GM12801 (cell line): Measurements from ENCODE around the gene PFDN4.

ENCODE experiments used
- TF ChIP-seq, protein P1 (sequence below): IDR thresholded peaks from one replicate; pipeline ENCODE4 v1.5.1; 2011; ENCODE audit warnings: control low read depth; ENCODE audit not compliant: insufficient read length; ENCODE audit errors: extremely low read depth

The PFDN4 gene

DNA sequence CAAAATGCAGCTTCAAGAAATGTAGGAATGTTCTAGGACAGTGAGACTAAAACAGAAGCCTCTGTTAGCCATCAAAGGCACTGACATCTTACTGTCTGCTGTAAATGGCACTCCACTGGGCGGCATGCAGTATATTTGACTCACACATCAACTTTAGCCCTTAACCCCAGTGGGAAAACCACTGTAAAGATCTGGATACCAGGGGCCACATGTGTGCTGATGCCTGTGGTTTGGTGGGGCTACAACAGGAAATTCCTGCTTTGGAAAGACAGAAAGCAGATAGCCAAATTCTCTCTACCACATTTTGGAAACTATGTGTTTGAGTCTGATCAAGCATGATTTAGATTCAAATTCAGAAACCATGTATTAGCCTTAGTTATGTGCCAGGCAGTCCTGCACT is 4.3 kb downstream of the PFDN4 start:
- TF ChIP-seq, protein P1, sequence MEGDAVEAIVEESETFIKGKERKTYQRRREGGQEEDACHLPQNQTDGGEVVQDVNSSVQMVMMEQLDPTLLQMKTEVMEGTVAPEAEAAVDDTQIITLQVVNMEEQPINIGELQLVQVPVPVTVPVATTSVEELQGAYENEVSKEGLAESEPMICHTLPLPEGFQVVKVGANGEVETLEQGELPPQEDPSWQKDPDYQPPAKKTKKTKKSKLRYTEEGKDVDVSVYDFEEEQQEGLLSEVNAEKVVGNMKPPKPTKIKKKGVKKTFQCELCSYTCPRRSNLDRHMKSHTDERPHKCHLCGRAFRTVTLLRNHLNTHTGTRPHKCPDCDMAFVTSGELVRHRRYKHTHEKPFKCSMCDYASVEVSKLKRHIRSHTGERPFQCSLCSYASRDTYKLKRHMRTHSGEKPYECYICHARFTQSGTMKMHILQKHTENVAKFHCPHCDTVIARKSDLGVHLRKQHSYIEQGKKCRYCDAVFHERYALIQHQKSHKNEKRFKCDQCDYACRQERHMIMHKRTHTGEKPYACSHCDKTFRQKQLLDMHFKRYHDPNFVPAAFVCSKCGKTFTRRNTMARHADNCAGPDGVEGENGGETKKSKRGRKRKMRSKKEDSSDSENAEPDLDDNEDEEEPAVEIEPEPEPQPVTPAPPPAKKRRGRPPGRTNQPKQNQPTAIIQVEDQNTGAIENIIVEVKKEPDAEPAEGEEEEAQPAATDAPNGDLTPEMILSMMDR, result no peak

DNA sequence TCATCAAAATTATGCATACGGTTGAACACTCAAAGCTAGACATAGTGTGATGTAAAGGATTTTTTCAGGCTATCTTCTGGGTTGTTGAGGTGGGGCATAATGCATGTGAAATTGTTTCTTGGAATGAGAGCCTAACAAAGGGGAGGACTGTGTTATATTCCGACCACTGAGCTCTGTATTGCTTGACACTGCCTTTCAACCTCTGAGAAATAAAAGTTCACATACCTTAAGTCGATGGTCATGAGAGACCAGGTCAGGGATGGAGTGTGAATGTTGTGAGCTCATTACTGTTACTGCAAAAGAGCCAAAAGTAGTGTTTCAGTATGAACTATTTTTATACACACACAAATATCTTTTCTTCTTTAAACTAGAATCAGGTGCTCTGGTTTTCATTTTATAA is 5.0 kb downstream of the PFDN4 start:
- TF ChIP-seq, protein P1, result no peak

DNA sequence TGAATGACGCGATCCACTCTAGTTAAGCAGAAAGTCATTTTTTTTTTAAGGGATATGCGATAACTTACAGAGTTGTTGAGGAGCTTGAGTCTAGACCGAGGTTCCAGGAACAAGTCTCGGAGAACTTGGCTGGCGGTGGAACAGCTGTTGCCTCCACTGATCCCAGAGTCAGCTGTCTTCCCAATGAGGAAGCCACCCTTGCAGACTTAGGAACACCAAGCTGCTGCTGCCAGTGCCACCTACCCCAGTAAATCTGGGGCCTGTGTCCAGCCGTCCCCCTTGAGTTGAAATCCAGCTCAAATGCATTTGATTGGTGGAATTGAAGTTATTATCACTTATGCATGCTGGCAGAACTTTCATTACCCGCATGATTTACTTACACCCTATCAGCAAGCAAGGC is 6.7 kb downstream of the PFDN4 start:
- TF ChIP-seq, protein P1, result no peak

DNA sequence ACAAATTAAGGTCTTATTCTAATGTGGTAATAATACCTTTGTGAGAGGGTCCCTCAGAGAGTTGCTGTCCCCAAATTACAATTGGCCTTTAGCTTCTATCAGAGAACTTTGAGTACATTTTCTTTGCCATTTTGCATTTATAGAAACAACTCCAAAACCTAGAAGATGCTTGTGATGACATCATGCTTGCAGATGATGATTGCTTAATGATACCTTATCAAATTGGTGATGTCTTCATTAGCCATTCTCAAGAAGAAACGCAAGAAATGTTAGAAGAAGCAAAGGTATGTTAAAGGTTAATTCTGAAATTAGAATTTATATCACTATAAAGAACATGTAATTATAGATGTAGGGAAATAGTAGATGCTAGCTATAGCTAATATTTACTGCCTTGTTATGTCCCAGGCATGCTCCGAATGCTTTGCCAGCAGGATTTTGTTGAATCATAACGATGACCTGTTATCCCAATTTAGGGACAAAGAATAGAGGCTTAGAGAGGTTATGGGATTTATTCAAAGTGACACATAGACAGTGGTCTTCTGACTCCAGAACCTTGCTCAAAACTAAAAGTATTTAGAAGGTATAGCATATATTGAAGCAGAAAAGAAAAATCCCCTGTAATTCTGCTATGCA is 7.4 kb downstream of the PFDN4 start:
- TF ChIP-seq, protein P1, result no peak

DNA sequence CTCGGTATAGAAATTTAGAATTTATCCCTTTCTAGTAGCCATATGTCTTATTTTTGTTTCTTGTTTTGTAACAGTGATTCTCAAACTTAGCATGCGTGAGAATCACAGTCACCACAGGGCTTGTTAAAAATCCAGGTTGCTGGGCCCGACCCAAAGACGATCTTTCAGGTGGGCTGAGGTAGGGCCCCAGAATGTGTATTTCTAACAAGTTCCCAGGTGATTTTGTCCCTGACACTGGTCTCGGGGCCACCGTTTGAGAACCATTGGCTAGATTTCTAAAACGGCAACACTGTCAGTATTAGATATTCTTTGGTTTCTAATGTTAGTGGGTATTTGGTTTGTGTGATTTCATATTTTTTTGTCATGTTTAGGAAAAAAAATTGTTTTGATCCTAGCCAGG is 9.9 kb downstream of the PFDN4 start:
- TF ChIP-seq, protein P1, result no peak

DNA sequence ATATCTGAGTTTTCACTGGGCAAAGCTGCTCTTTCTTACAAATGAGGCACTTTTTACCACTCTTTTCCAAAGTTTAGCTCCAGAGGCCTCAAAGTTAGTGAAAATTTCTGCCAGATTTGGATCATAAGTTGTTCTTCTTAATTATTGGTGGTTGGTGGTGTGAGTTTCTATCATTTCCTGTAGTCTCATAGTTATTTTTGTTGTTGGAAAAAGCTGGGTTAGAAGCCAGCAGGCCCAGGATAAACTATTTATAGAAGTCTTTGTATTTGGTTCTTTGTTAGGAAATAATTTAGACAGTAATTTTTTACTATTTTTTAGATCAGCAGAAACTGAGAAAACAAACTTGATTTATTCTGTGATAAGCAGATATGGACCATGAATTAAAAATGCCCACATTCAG is 10.6 kb downstream of the PFDN4 start:
- TF ChIP-seq, protein P1, result no peak

DNA sequence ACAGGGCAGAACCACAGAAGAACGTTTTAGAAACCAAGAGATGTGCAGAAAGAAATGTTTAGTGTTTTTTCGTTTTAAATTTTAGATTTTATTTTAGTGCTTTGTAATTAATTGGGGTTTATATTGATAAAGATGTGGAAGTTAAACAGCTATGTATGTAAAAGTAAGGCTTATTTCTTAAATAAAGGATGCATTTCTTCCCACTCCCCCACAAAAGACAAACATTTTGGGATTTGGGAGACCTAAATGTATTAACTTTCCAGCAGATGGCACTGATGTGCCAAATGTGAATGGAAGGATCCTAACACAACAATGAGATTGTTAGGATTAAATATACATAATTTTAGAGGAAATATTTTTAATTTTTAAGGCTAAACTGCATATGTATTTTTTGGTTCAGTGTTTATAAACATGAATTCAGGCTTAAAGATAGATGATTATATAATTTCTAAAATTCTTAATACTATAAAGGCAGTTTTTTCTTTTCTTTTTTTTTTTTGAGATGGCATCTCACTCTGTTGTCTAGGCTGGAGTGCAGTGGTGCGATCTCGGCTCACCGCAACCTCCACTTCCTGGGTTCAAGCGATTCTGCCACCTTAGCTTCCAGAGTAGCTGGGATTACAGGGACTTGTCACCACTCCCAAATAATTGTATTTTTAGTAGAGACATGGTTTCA is 12.0 kb downstream of the PFDN4 start:
- TF ChIP-seq, protein P1, result no peak
